Spleen (tissue), 11 donors: Measurements from ENCODE around the gene ERC2. TPM values are rescaled to one million over a fixed set of nuclear protein-coding genes. Genes with fewer than 3 reads are reported as not detected.

Source experiments
- DNase-seq: peaks from one replicate; pipeline ENCODE4 v3.0.0-alpha.2; 2020
- H3K27ac ChIP-seq, 8 donors: fragments of 200-600 bp; sonication (generic) in 7 of 8; 1 replicate in 4 of 8; 2 replicates in 4 of 8; pipeline versions ENCODE4 v1.5.0 to v1.8.0; 2016 to 2021; ENCODE audit warnings: inconsistent platforms in 4 of 8, mild to moderate bottlenecking in 4 of 8, moderate library complexity in 1 of 8
- H3K27me3 ChIP-seq, 7 donors: fragments of 200-600 bp; sonication (generic) in 6 of 7; replicated peaks in 1 of 7; 1 replicate in 4 of 7; 2 replicates in 3 of 7; pipeline versions ENCODE4 v1.5.0 to v1.8.0; 2016 to 2021; ENCODE audit warnings: inconsistent platforms in 3 of 7, mild to moderate bottlenecking in 1 of 7
- H3K36me3 ChIP-seq, 6 donors: fragments of 200-600 bp; sonication (generic) in 5 of 6; 1 replicate in 4 of 6; 2 replicates in 2 of 6; pipeline versions ENCODE4 v1.5.0 to v1.8.0; 2016 to 2021; ENCODE audit warnings: inconsistent platforms in 2 of 6
- H3K4me1 ChIP-seq, 6 donors: fragments of 200-600 bp; sonication (generic) in 5 of 6; 1 replicate in 3 of 6; 2 replicates in 3 of 6; pipeline versions ENCODE4 v1.5.0 to v1.8.0; 2016 to 2021; ENCODE audit warnings: inconsistent platforms in 3 of 6
- H3K4me3 ChIP-seq, 8 donors: fragments of 200-600 bp; sonication (generic) in 7 of 8; 1 replicate in 4 of 8; 2 replicates in 4 of 8; pipeline versions ENCODE4 v1.5.0 to v1.8.0; 2016 to 2021; ENCODE audit warnings: inconsistent platforms in 4 of 8, mild to moderate bottlenecking in 4 of 8, moderate library complexity in 2 of 8
- H3K9me3 ChIP-seq, 8 donors: fragments of 200-600 bp; sonication (generic) in 7 of 8; 1 replicate in 4 of 8; 2 replicates in 4 of 8; pipeline versions ENCODE4 v1.5.0 to v1.8.0; 2016 to 2021; ENCODE audit warnings: inconsistent platforms in 4 of 8
- CTCF ChIP-seq, 11 experiments: fragments of 200-600 bp in 7 of 11; fragments of 450-650 bp in 4 of 11; sonication (generic) in 4 of 11; IDR thresholded peaks in 8 of 11; conservative IDR thresholded peaks in 3 of 11; 1 replicate in 7 of 11; 2 replicates in 4 of 11; pipeline versions ENCODE4 v1.4.0 to v1.8.0; 2016 to 2021; ENCODE audit warnings: antibody characterized with exemption in 11 of 11, inconsistent platforms in 4 of 11, mild to moderate bottlenecking in 1 of 11
- POLR2A ChIP-seq, 3 donors: fragments of 450-650 bp; IDR thresholded peaks; one replicate each; pipeline ENCODE4 v1.5.1; 2017; ENCODE audit warnings: antibody characterized with exemption in 3 of 3, mild to moderate bottlenecking in 1 of 3
- POLR2AphosphoS5 ChIP-seq, 3 donors: sonication (generic); formaldehyde crosslinking; IDR thresholded peaks; one replicate each; pipeline ENCODE4 v1.5.1; 2017; ENCODE audit warnings: antibody characterized with exemption in 3 of 3
- WGBS, 5 donors: extraction: QIAGEN DNeasy Blood & Tissue Kit in 3 of 5; methylation state at CpG; one replicate each; pipeline versions ENCODE4 v1.1.5 to v1.1.7; 2013 to 2018; 5-methylcytosine and 5-hydroxymethylcytosine counted together
- intact Hi-C: fragments of 100-400 bp; cut with DNase I; formaldehyde crosslinking; loops from one replicate; pipeline ENCODE4 v1.15.0; 2023; ENCODE audit warnings: low total_unique reads
- polyA plus RNA-seq, 3 donors: library from polyadenylated mRNA; stranded (reverse); fragments of 200-250 nt; gene quantifications; one replicate each; pipeline ENCODE4 v1.2.1, GENCODE V29; 2013
- total RNA-seq, 7 donors: library from RNA; depleted of rRNA in 3 of 7; stranded (reverse); fragments of >200 nt in 3 of 7; fragmentation: NEBNext Ultra II Directional in 4 of 7; extraction: Animal tissue kit (Norgen Biotek cat#: 25700) in 4 of 7; gene quantifications; one replicate each; pipeline versions ENCODE4 v1.1.0 to v1.2.1, GENCODE V29; 2016 to 2021
- donor health status: healthy with polysubstance abuse.
- donor health status: DM: no; HTN: no; CAD: no; lungs with moderate emphysema.
- donor health status: DM: no; HTN: no; CAD: no.
- donor health status: Bipolar disorder and iron deficiency.
- donor health status: healthy.
- donor health status: DM: no; HTN: no; CAD: no.
- donor health status: DM: yes; HTN: yes; CAD: no.

The ERC2 gene
- total and polyA plus RNA-seq, 10 donors = 0.04 to 4.9 (median 0.39) TPM

DNA sequence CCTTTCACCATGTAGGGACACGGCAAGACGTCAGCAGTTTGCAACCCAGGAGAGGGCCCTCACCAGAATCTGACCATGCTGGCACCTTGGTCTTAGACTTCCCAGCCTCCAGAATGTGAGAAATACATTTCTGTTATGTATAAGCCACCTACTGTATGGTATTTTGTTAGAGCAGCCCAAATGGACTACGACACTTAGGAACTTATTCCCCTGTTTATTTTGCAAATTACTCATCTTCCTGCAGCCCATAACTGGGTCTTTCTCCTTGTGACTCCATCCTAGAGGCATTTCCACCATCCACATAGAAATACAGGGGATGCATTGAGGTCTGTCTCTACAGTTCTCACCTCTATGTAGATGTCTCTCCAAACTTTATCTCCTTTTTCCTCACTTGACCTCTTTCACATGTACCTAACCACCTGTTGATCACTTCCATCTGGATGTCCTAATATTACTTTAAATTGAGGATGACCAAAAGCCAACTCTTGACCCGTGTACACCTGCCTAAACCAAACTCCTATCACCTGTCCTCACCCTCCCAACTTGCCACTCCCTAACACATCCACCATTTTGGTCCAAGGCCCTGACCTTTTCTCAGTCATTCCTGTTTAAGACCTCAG is 575.1 kb downstream of the ERC2 start:
- DNase-seq = no peak
- H3K27ac ChIP-seq = no peak overlapping the region
- H3K9me3 ChIP-seq = no peaks in the 10 kb centered on the region
- H3K4me1 ChIP-seq = peaks cover 0 to 14% (median 0%) of the 10 kb centered on the region in 6 donors
- no peaks in the 10 kb centered on the region for H3K27me3 ChIP-seq
- TF ChIP-seq POLR2A (IDR thresholded peaks at IDR 0.05) = no peak
- TF ChIP-seq POLR2AphosphoS5 (IDR thresholded peaks at IDR 0.05) = no peak
- TF ChIP-seq CTCF (IDR thresholded peaks at IDR 0.05 in 8 of 11, conservative IDR thresholded peaks at IDR 0.05 in 3 of 11) = no peak
- no peaks in the 10 kb centered on the region for H3K36me3 ChIP-seq
- intact Hi-C loops = no loop called here
- no peak overlapping the region for H3K4me3 ChIP-seq
- WGBS, 5 donors = 69 to 93% (median 79%) methylated on average over 4 of the region's 4 CpGs

- intact Hi-C loops = no loop called here
- Histone ChIP-seq H3K4me1 (peaks cover 0 to 7% (median 0%) of the 10 kb centered on the region in 6 donors), H3K27me3 (no peaks in the 10 kb centered on the region), H3K36me3 (no peaks in the 10 kb centered on the region), H3K27ac (peak overlapping the region in 6 of 8 donors; percentile 1 to 68 (median 43)), H3K4me3 (no peak overlapping the region), H3K9me3 (no peaks in the 10 kb centered on the region)
- no peak for DNase-seq
- TF ChIP-seq POLR2AphosphoS5 (IDR thresholded peaks at IDR 0.05) (no peak), POLR2A (IDR thresholded peaks at IDR 0.05) (no peak), CTCF (IDR thresholded peaks at IDR 0.05 in 8 of 11, conservative IDR thresholded peaks at IDR 0.05 in 3 of 11) (no peak)
- 63 to 75% (median 67%) methylated on average over 2 of the region's 2 CpGs for WGBS, 5 donors
Observed at GRCh38 chr3:55891106-55891505, 577.2 kb downstream of the ERC2 start.

DNA sequence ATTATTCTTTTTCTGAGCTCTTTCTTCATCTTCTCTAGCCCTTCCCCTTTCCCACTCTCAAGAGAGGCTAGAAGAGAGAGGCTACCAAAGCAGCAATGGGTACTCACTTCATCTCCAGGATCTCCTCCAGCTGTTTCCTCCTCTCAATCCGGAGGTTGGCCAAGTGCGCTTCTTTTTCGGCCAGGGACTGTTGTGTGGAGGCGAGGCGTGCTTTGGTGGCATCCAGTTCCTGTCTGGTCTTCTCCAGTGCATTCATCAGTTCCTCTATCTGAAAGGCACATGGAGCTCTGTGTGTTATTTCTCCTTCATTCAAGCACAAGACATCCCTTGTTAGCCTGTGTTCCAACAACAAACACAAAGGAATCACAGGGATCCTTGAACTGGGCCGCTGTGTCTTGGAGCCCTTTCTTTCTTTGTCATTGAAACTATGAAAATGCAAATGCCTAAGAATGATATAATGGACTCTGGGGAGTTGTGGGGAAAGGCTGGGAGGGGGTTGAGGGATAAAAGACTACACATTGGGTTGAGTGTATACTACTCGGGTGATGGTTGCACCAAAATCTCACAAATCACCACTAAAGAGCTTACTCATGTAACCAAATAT is 579.9 kb downstream of the ERC2 start:
- peaks cover 0 to 7% (median 0%) of the 10 kb centered on the region in 6 donors for H3K4me1 ChIP-seq
- no peaks in the 10 kb centered on the region for H3K36me3 ChIP-seq
- intact Hi-C loops = no loop called here
- peak overlapping the region in 1 of 8 donors; percentile 7 for H3K27ac ChIP-seq
- TF ChIP-seq POLR2AphosphoS5 (IDR thresholded peaks at IDR 0.05) (no peak), POLR2A (IDR thresholded peaks at IDR 0.05) (no peak), CTCF (IDR thresholded peaks at IDR 0.05 in 8 of 11, conservative IDR thresholded peaks at IDR 0.05 in 3 of 11) (no peak)
- H3K9me3 ChIP-seq = no peaks in the 10 kb centered on the region
- H3K4me3 ChIP-seq = no peak overlapping the region
- DNase-seq = no peak
- WGBS, 5 donors = 65 to 80% (median 70%) methylated on average over 7 of the region's 7 CpGs
- no peaks in the 10 kb centered on the region for H3K27me3 ChIP-seq

GRCh38 chr3:55885721-55886120 is 582.5 kb downstream of the ERC2 start:
- no peak for TF ChIP-seq POLR2A (IDR thresholded peaks at IDR 0.05)
- no peak for TF ChIP-seq CTCF (IDR thresholded peaks at IDR 0.05 in 8 of 11, conservative IDR thresholded peaks at IDR 0.05 in 3 of 11)
- no peak for TF ChIP-seq POLR2AphosphoS5 (IDR thresholded peaks at IDR 0.05)
- DNase-seq = no peak

More at GRCh38 chr3:55885721-55886120, 582.5 kb downstream of the ERC2 start:
- Histone ChIP-seq H3K27me3 (no peaks in the 10 kb centered on the region), H3K9me3 (no peaks in the 10 kb centered on the region), H3K36me3 (no peaks in the 10 kb centered on the region), H3K27ac (no peak overlapping the region), H3K4me3 (no peak overlapping the region), H3K4me1 (peaks cover 0 to 6% (median 0%) of the 10 kb centered on the region in 6 donors)
- WGBS, 5 donors = 13 to 45% (median 35%) methylated on average over 1 of the region's 1 CpG
- intact Hi-C loops = no loop called here
